Measurements from ENCODE around the gene HMBS.

DNA sequence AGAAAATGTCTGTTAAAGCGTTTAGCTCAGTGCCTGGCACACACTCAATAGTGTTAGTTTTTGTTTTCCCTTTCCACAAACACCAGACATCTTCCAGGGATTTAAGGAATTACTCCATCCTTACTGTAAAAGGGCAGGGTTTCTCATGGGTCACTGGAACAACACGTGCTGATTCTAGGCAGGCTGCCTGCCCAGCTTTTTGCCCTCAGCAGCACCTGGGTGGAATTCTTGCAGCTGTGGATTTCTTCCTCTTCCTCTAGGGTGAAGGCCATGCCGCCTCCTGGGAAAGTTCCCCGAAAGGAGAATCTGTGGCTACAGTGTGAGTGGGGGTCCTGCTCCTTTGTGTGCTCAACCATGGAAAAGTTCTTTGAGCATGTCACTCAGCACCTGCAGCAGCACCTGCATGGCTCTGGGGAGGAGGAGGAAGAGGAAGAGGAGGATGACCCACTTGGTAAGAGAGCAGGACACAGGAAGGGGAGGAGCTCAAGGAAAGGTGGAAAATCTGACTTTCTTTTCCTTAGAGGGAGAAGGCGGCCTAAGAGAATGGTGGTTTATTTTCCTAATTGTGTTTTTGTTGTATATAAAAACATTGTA, 42.1 kb downstream of the HMBS start:
- TF ChIP-seq, protein P1, sequence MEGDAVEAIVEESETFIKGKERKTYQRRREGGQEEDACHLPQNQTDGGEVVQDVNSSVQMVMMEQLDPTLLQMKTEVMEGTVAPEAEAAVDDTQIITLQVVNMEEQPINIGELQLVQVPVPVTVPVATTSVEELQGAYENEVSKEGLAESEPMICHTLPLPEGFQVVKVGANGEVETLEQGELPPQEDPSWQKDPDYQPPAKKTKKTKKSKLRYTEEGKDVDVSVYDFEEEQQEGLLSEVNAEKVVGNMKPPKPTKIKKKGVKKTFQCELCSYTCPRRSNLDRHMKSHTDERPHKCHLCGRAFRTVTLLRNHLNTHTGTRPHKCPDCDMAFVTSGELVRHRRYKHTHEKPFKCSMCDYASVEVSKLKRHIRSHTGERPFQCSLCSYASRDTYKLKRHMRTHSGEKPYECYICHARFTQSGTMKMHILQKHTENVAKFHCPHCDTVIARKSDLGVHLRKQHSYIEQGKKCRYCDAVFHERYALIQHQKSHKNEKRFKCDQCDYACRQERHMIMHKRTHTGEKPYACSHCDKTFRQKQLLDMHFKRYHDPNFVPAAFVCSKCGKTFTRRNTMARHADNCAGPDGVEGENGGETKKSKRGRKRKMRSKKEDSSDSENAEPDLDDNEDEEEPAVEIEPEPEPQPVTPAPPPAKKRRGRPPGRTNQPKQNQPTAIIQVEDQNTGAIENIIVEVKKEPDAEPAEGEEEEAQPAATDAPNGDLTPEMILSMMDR (IDR thresholded peaks at IDR 0.05), result no peak
- no peak for TF ChIP-seq POLR2A (IDR thresholded peaks at IDR 0.05)

Measured in transverse colon (tissue), 3 donors.